Liver (tissue), 9 donors: Measurements from ENCODE around the gene FMN2. TPM values are rescaled to one million over a fixed set of nuclear protein-coding genes. Genes with fewer than 3 reads are reported as not detected.

Experiments used
- DNase-seq: peaks from one replicate; pipeline ENCODE4 v3.0.0-alpha.2; 2017; ENCODE audit warnings: low spot score
- H3K27ac ChIP-seq, 2 donors: one replicate each; pipeline ENCODE4 v1.7.0; 2013; ENCODE audit warnings: inconsistent platforms in 2 of 2, low read length in 2 of 2, control low read depth in 1 of 2, low read depth in 1 of 2, mild to moderate bottlenecking in 1 of 2
- H3K27me3 ChIP-seq, 4 donors: one replicate each; pipeline versions ENCODE4 v1.6.1 to v1.7.0; 2013; ENCODE audit warnings: low read length in 3 of 4, inconsistent platforms in 1 of 4, mild to moderate bottlenecking in 1 of 4, moderate library complexity in 1 of 4; ENCODE audit not compliant: control insufficient read depth in 4 of 4, insufficient read depth in 4 of 4
- H3K36me3 ChIP-seq, 4 donors: one replicate each; pipeline versions ENCODE4 v1.6.1 to v1.7.0; 2013; ENCODE audit warnings: low read length in 3 of 4, mild to moderate bottlenecking in 3 of 4, low read depth in 1 of 4, moderate library complexity in 1 of 4; ENCODE audit not compliant: control insufficient read depth in 4 of 4, insufficient read depth in 3 of 4
- H3K4me1 ChIP-seq, 4 donors: one replicate each; pipeline versions ENCODE4 v1.6.1 to v1.7.0; 2013; ENCODE audit warnings: low read length in 3 of 4, mild to moderate bottlenecking in 3 of 4, moderate library complexity in 1 of 4; ENCODE audit not compliant: control insufficient read depth in 4 of 4, insufficient read depth in 4 of 4
- H3K4me3 ChIP-seq, 3 donors: one replicate each; pipeline versions ENCODE4 v1.6.1 to v1.7.0; 2013; ENCODE audit warnings: low read length in 3 of 3, control low read depth in 1 of 3, low read depth in 1 of 3, mild to moderate bottlenecking in 1 of 3
- H3K9ac ChIP-seq, 2 donors: one replicate each; pipeline ENCODE4 v1.7.0; 2013; ENCODE audit warnings: low read length in 2 of 2, mild to moderate bottlenecking in 2 of 2, moderate library complexity in 2 of 2, control low read depth in 1 of 2, low read depth in 1 of 2
- H3K9me3 ChIP-seq, 4 donors: one replicate each; pipeline versions ENCODE4 v1.6.1 to v1.7.0; 2013; ENCODE audit warnings: low read length in 3 of 4; ENCODE audit not compliant: control insufficient read depth in 4 of 4
- CTCF ChIP-seq: fragments of 150-350 bp; IDR thresholded peaks from 2 replicates; pipeline ENCODE4 v1.5.1; 2017; ENCODE audit warnings: improper control_type of control experiment, low read depth, low read length; ENCODE audit not compliant: missing input control
- EGR1 ChIP-seq, 2 donors: IDR thresholded peaks; 2 replicates each; pipeline ENCODE4 v1.6.1; 2016 to 2018; ENCODE audit warnings: antibody characterized with exemption in 2 of 2, low read depth in 2 of 2
- FOXA1 ChIP-seq: IDR thresholded peaks from 2 replicates; pipeline ENCODE4 v1.6.1; 2016; ENCODE audit warnings: antibody characterized with exemption
- FOXA2 ChIP-seq: IDR thresholded peaks from 2 replicates; pipeline ENCODE4 v1.6.1; 2016; ENCODE audit warnings: antibody characterized with exemption
- GABPA ChIP-seq, 2 donors: IDR thresholded peaks in 1 of 2; conservative IDR thresholded peaks in 1 of 2; 2 replicates each; pipeline ENCODE4 v1.6.1; 2016; ENCODE audit warnings: antibody characterized with exemption in 2 of 2, mild to moderate bottlenecking in 1 of 2, moderate library complexity in 1 of 2
- HNF4A ChIP-seq, 2 donors: conservative IDR thresholded peaks; 2 replicates each; pipeline ENCODE4 v1.6.1; 2016; ENCODE audit warnings: antibody characterized with exemption in 2 of 2, mild to moderate bottlenecking in 2 of 2
- HNF4G ChIP-seq: IDR thresholded peaks from 2 replicates; pipeline ENCODE4 v1.6.1; 2016; ENCODE audit warnings: antibody characterized with exemption
- JUND ChIP-seq, 2 donors: IDR thresholded peaks; 2 replicates each; pipeline ENCODE4 v1.6.1; 2016; ENCODE audit warnings: antibody characterized with exemption in 2 of 2
- NR2F2 ChIP-seq: IDR thresholded peaks from 2 replicates; pipeline ENCODE4 v1.6.1; 2016; ENCODE audit warnings: antibody characterized with exemption
- RAD21 ChIP-seq, 2 donors: IDR thresholded peaks; 2 replicates each; pipeline ENCODE4 v1.6.1; 2016; ENCODE audit warnings: antibody characterized with exemption in 2 of 2, mild to moderate bottlenecking in 2 of 2
- REST ChIP-seq: IDR thresholded peaks from 2 replicates; pipeline ENCODE4 v1.6.1; 2016; ENCODE audit warnings: antibody characterized with exemption, mild to moderate bottlenecking
- RXRA ChIP-seq, 2 donors: IDR thresholded peaks; 2 replicates each; pipeline ENCODE4 v1.6.1; 2017 to 2018; ENCODE audit warnings: antibody characterized with exemption in 2 of 2, mild to moderate bottlenecking in 1 of 2
- SP1 ChIP-seq: IDR thresholded peaks from 2 replicates; pipeline ENCODE4 v1.6.1; 2018; ENCODE audit warnings: antibody characterized with exemption, mild to moderate bottlenecking
- TAF1 ChIP-seq: conservative IDR thresholded peaks from 2 replicates; pipeline ENCODE4 v1.6.1; 2016; ENCODE audit warnings: antibody characterized with exemption, mild to moderate bottlenecking
- YY1 ChIP-seq: IDR thresholded peaks from 2 replicates; pipeline ENCODE4 v1.6.1; 2016; ENCODE audit warnings: antibody characterized with exemption, mild to moderate bottlenecking
- ZBTB33 ChIP-seq: IDR thresholded peaks from 2 replicates; pipeline ENCODE4 v1.6.1; 2016; ENCODE audit warnings: antibody characterized with exemption
- WGBS: extraction: QIAGEN DNeasy Blood & Tissue Kit; methylation state at CpG from one replicate; pipeline ENCODE4 v1.1.7; 2013; 5-methylcytosine and 5-hydroxymethylcytosine counted together
- polyA plus RNA-seq, 2 donors: library from polyadenylated mRNA; stranded (reverse) in 1 of 2; unstranded in 1 of 2; fragments of 200-250 nt in 1 of 2; fragments of >200 nt in 1 of 2; fragmentation: Nextera tagmentation in 1 of 2; extraction: Ambion mirVana in 1 of 2; gene quantifications; one replicate each; pipeline versions ENCODE4 v1.2.1 to v1.2.3, GENCODE V29; 2013 to 2015
- total RNA-seq, 2 donors: library from RNA; depleted of rRNA; stranded (reverse); fragments of >200 nt; gene quantifications; one replicate each; pipeline ENCODE4 v1.2.3, GENCODE V29; 2014
- TF ChIP-seq, protein P1 (sequence below): IDR thresholded peaks from 2 replicates; pipeline ENCODE4 v1.6.1; 2016; ENCODE audit warnings: antibody characterized with exemption
- donor health status: healthy.
- donor health status: healthy.
- donor health status: healthy.
- donor health status: healthy.
- donor health status: healthy.

The FMN2 gene
- total and polyA plus RNA-seq, 4 donors, result 0.17 TPM; not detected in 3

DNA sequence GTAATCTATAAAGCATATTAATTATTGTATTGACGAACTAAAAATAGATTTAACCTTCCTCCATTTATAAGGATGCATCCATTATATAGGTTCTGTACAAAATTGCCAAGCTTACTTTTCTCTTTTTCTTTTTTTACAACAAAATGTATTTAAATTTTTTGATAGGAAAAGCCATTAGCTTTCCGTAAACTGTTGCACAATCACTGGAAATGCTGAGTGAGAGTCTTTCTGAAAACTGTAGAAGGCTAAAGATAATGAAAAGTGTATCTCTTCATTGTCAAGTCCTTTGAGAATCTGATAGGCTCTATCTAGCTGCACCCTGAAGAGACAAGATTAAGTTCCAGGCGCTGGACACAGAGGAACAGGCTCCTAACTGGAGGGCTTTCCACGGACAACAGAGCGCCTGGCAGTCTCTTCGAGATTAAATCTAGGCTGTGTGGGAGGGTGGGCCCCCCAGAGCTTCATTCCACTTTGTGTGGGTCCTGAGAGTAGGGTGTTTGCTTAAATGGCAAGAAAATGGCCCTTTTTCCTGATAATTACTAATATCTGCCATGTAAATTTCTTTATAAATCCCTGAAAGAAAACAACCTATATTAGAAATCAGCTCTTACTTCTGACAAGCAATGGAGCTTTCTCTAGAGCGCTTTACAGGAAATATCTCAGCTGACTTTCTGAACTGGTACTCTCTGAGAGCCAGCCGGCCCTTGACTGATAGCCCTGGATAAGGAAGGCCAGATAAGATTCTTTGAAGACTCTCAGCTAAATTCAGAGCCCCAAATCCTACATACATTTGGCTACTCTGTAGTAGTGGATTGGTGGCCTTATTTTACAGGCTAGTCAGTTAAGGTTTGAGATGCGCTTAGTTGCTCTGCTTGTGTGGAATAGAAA is 108.3 kb downstream of the FMN2 start:
- Histone ChIP-seq H3K9me3 (peaks cover 0 to 3% (median under 1%) of the 10 kb centered on the region in 4 donors), H3K27ac (no peak overlapping the region), H3K27me3 (no peaks in the 10 kb centered on the region), H3K4me3 (no peak overlapping the region), H3K36me3 (no peaks in the 10 kb centered on the region), H3K4me1 (no peaks in the 10 kb centered on the region), H3K9ac (no peak overlapping the region)
- WGBS, result 42% methylated on average over 9 of the region's 9 CpGs
- TF ChIP-seq FOXA2 (no peak), HNF4A (conservative IDR thresholded peaks at IDR 0.05) (no peak), FOXA1 (no peak), SP1 (no peak), GABPA (IDR thresholded peaks at IDR 0.05 in 1 of 2, conservative IDR thresholded peaks at IDR 0.05 in 1 of 2) (no peak), RAD21 (IDR thresholded peaks at IDR 0.05) (no peak), ZBTB33 (no peak), RXRA (IDR thresholded peaks at IDR 0.05) (no peak), CTCF (no peak), HNF4G (no peak), YY1 (no peak), JUND (IDR thresholded peaks at IDR 0.05) (no peak), REST (no peak), TAF1 (no peak), NR2F2 (no peak), EGR1 (IDR thresholded peaks at IDR 0.05; ENCODE audit: low read depth in 2 of 2) (no peak)
- TF ChIP-seq, protein P1, sequence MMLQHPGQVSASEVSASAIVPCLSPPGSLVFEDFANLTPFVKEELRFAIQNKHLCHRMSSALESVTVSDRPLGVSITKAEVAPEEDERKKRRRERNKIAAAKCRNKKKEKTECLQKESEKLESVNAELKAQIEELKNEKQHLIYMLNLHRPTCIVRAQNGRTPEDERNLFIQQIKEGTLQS, result no peak
- no peak for DNase-seq
